Ishikawa (cell line): ENCODE data around the gene IL15RA.

Experiments used
- CEBPB ChIP-seq: IDR thresholded peaks from 2 replicates; pipeline ENCODE4 v1.6.1; 2012
- EGR1 ChIP-seq: IDR thresholded peaks from 2 replicates; pipeline ENCODE4 v1.6.1; 2012
- EP300 ChIP-seq: IDR thresholded peaks from 2 replicates; pipeline ENCODE4 v1.6.1; 2012; ENCODE audit warnings: borderline replicate concordance
- NFIC ChIP-seq: IDR thresholded peaks from 2 replicates; pipeline ENCODE4 v1.6.1; 2012
- REST ChIP-seq: IDR thresholded peaks from 2 replicates; pipeline ENCODE4 v1.6.1; 2012; ENCODE audit warnings: low read depth, mild to moderate bottlenecking
- TAF1 ChIP-seq: IDR thresholded peaks from 2 replicates; pipeline ENCODE4 v1.6.1; 2012; ENCODE audit warnings: low read depth, mild to moderate bottlenecking

- TF ChIP-seq EP300, result no peak
- no peak for TF ChIP-seq EGR1
- no peak for TF ChIP-seq CEBPB
- no peak for TF ChIP-seq TAF1
- TF ChIP-seq REST, result no peak
- no peak for TF ChIP-seq NFIC
Observed at GRCh38 chr10:5953676-5954075, 23.7 kb downstream of the IL15RA start.
